Measurements from ENCODE around the gene MTAP.

- TF ChIP-seq CTCF (IDR thresholded peaks at IDR 0.05; ENCODE audit: low read depth, low read length) (no peak), EZH2phosphoT487 (IDR thresholded peaks at IDR 0.05; ENCODE audit: low read depth) (no peak)
Observed at GRCh38 chr9:21778304-21778703, 24.1 kb upstream of the MTAP start.
